ENCODE measurements around the gene SELL.

SELL gene

DNA sequence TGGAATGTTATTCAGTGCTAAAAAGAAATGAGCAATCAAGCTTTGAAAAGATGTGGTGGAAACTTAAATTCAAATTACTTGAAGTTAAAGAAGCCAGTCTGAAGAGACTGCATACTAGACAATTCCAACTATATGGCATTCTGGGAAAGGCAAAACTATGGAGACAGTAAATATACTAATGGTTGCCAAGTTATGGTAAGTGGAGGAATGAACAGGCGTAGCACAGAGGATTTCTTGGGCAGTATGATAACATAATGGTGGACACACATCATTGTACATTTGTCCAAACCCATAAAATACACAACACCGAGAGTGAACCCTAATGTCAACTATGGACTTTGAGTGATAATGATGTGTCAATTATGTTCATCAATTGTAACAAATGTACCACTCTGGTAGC, 60.4 kb downstream of the SELL start:
- Histone ChIP-seq H3K27ac (ENCODE audit: extremely low read depth, low read depth, low read length) (no peak overlapping the region), H3K4me1 (ENCODE audit: control insufficient read depth, insufficient read depth, low read length) (no peaks in the 10 kb centered on the region), H3K4me3 (ENCODE audit: low read depth, low read length) (no peak overlapping the region), H3K9me3 (ENCODE audit: control insufficient read depth, insufficient read depth, low read depth, low read length) (no peaks in the 10 kb centered on the region), H3K36me3 (ENCODE audit: control insufficient read depth in 2 of 2, insufficient read depth in 1 of 2, low read length in 2 of 2) (no peaks in the 10 kb centered on the region)
- ChIA-PET POLR2A (no interaction called here), CTCF (no interaction called here)
- TF ChIP-seq BCL11A (tag by site-specific recombination; IDR thresholded peaks at IDR 0.05; ENCODE audit: low read depth) (no peak), ZNF747 (tag by site-specific recombination; IDR thresholded peaks at IDR 0.05) (no peak), ZNF16 (tag by site-specific recombination; IDR thresholded peaks at IDR 0.05; ENCODE audit: low read depth) (no peak), ZNF146 (tag by site-specific recombination; IDR thresholded peaks at IDR 0.05) (no peak), SP7 (tag by site-specific recombination; IDR thresholded peaks at IDR 0.05) (no peak)
- TF ChIP-seq, protein P1, sequence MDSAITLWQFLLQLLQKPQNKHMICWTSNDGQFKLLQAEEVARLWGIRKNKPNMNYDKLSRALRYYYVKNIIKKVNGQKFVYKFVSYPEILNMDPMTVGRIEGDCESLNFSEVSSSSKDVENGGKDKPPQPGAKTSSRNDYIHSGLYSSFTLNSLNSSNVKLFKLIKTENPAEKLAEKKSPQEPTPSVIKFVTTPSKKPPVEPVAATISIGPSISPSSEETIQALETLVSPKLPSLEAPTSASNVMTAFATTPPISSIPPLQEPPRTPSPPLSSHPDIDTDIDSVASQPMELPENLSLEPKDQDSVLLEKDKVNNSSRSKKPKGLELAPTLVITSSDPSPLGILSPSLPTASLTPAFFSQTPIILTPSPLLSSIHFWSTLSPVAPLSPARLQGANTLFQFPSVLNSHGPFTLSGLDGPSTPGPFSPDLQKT (IDR thresholded peaks at IDR 0.05; ENCODE audit: borderline replicate concordance, low read depth, low read length), result no peak
- TF ChIP-seq, protein P2, sequence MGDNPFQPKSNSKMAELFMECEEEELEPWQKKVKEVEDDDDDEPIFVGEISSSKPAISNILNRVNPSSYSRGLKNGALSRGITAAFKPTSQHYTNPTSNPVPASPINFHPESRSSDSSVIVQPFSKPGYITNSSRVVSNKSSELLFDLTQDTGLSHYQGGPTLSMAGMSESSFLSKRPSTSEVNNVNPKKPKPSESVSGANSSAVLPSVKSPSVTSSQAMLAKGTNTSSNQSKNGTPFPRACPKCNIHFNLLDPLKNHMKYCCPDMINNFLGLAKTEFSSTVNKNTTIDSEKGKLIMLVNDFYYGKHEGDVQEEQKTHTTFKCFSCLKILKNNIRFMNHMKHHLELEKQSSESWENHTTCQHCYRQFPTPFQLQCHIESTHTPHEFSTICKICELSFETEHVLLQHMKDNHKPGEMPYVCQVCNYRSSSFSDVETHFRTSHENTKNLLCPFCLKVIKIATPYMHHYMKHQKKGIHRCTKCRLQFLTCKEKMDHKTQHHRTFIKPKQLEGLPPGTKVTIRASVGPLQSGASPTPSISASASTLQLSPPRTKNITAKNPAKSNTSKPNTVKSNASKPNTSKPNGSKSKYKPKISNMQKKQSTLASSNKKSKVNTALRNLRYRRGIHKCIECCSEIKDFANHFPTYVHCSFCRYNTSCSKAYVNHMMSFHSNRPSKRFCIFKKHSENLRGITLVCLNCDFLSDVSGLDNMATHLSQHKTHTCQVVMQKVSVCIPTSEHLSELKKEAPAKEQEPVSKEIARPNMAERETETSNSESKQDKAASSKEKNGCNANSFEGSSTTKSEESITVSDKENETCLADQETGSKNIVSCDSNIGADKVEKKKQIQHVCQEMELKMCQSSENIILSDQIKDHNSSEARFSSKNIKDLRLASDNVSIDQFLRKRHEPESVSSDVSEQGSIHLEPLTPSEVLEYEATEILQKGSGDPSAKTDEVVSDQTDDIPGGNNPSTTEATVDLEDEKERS (tag by site-specific recombination; IDR thresholded peaks at IDR 0.05), result no peak
- TF ChIP-seq, protein P3, sequence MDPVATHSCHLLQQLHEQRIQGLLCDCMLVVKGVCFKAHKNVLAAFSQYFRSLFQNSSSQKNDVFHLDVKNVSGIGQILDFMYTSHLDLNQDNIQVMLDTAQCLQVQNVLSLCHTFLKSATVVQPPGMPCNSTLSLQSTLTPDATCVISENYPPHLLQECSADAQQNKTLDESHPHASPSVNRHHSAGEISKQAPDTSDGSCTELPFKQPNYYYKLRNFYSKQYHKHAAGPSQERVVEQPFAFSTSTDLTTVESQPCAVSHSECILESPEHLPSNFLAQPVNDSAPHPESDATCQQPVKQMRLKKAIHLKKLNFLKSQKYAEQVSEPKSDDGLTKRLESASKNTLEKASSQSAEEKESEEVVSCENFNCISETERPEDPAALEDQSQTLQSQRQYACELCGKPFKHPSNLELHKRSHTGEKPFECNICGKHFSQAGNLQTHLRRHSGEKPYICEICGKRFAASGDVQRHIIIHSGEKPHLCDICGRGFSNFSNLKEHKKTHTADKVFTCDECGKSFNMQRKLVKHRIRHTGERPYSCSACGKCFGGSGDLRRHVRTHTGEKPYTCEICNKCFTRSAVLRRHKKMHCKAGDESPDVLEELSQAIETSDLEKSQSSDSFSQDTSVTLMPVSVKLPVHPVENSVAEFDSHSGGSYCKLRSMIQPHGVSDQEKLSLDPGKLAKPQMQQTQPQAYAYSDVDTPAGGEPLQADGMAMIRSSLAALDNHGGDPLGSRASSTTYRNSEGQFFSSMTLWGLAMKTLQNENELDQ (tag by site-specific recombination; IDR thresholded peaks at IDR 0.05; ENCODE audit: low read depth), result no peak

DNA sequence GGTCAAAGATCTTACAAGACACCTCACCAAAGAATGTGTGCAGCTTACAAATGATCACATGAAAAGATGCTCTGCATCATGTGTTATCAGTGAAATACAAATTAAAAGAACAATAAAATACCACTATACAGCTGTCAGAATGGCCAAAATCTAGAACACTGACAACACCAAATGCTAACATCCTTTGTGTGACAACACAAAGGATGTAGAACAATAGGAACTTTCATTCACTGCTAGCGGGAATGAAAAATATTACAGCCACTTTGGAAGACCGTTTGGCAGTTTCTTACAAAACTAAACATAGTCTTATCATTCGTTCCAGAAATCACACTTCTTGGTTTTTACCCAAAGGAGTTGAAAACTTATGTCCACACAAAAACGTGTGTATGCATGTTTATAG, 60.9 kb downstream of the SELL start:
- H3K4me3 ChIP-seq (ENCODE audit: low read depth, low read length), result no peak overlapping the region
- H3K27ac ChIP-seq (ENCODE audit: extremely low read depth, low read depth, low read length), result no peak overlapping the region
- TF ChIP-seq, protein P4, sequence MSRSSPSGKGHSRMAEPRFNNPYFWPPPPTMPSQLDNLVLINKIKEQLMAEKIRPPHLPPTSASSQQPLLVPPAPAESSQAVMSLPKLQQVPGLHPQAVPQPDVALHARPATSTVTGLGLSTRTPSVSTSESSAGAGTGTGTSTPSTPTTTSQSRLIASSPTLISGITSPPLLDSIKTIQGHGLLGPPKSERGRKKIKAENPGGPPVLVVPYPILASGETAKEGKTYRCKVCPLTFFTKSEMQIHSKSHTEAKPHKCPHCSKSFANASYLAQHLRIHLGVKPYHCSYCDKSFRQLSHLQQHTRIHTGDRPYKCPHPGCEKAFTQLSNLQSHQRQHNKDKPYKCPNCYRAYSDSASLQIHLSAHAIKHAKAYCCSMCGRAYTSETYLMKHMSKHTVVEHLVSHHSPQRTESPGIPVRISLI (tag by site-specific recombination; IDR thresholded peaks at IDR 0.05), result no peak
- TF ChIP-seq ZNF223 (tag by site-specific recombination; IDR thresholded peaks at IDR 0.05) (no peak), ZIC2 (tag by site-specific recombination; IDR thresholded peaks at IDR 0.05) (no peak), ZNF596 (tag by site-specific recombination; IDR thresholded peaks at IDR 0.05) (no peak), RBAK (tag by site-specific recombination; IDR thresholded peaks at IDR 0.05) (no peak), ZNF473 (tag by site-specific recombination; IDR thresholded peaks at IDR 0.05) (no peak), ZNF585B (tag by site-specific recombination; IDR thresholded peaks at IDR 0.05) (no peak), ZNF544 (tag by site-specific recombination; IDR thresholded peaks at IDR 0.05) (no peak), ZNF416 (tag by site-specific recombination; IDR thresholded peaks at IDR 0.05) (no peak), ZNF426 (tag by site-specific recombination; IDR thresholded peaks at IDR 0.05) (no peak), SCRT1 (tag by site-specific recombination; IDR thresholded peaks at IDR 0.05; ENCODE audit: borderline replicate concordance) (no peak)
- H3K9me3 ChIP-seq (ENCODE audit: control insufficient read depth, insufficient read depth, low read depth, low read length), result no peaks in the 10 kb centered on the region
- POLR2A ChIA-PET, result no interaction called here
- no peaks in the 10 kb centered on the region for H3K4me1 ChIP-seq (ENCODE audit: control insufficient read depth, insufficient read depth, low read length)
- H3K36me3 ChIP-seq (ENCODE audit: control insufficient read depth in 2 of 2, insufficient read depth in 1 of 2, low read length in 2 of 2), result no peaks in the 10 kb centered on the region
- CTCF ChIA-PET, result no interaction called here
